Measurements from ENCODE around the gene LY86. TPM values are rescaled to one million over a fixed set of nuclear protein-coding genes. Genes with fewer than 3 reads are reported as not detected.

Gene LY86
- total RNA-seq, 2 experiments from 2014 or later = 1.3 to 2.1 TPM

- intact Hi-C loops (cut with DNase I, micrococcal nuclease) = loop anchor here in 1 of 2 experiments (10.0 kb wide), 1 partner anchor 64 kb away; no protein-coding TSS in a partner anchor
- no peaks in the 10 kb centered on the region for H3K36me3 Mint-ChIP-seq (ENCODE audit: low read depth)
- H3K27ac Mint-ChIP-seq = peak overlapping the region; percentile 95
- H3K4me1 Mint-ChIP-seq (ENCODE audit: low read depth) = peaks cover 89% of the 10 kb centered on the region
- H3K27ac ChIP-seq (ENCODE audit: low read depth in 1 of 2, low read length in 2 of 2) = no peak overlapping the region
- no peak for ATAC-seq (ENCODE audit: poor library complexity)
- H3K4me3 Mint-ChIP-seq = no peak overlapping the region
- no peaks in the 10 kb centered on the region for H3K9me3 ChIP-seq (ENCODE audit: control insufficient read depth in 1 of 2, insufficient read depth in 1 of 2, low read length in 2 of 2)
- H3K4me1 ChIP-seq (ENCODE audit: insufficient read depth, low read length) = peaks cover 46% of the 10 kb centered on the region
- CTCF ChIA-PET = no interaction called here
- H3K27me3 Mint-ChIP-seq = no peaks in the 10 kb centered on the region
- DNase-seq = no peak
- H3K36me3 ChIP-seq (ENCODE audit: insufficient read depth, low read length) = no peaks in the 10 kb centered on the region
- H3K9me3 Mint-ChIP-seq = no peaks in the 10 kb centered on the region
- TF ChIP-seq CTCF (IDR thresholded peaks at IDR 0.05) = no peak
- no peak overlapping the region for H3K4me3 ChIP-seq (ENCODE audit: low read length)
- H3K27me3 ChIP-seq (ENCODE audit: control insufficient read depth in 1 of 2, insufficient read depth in 2 of 2, low read length in 2 of 2) = no peaks in the 10 kb centered on the region
- POLR2A ChIA-PET = interaction anchor here (0.9 to 5.6 kb wide), 3 partner anchors 10 to 69 kb away, joined by 3 to 70 read pairs (median 3); no protein-coding TSS in a partner anchor
Observed at GRCh38 chr6:6590530-6590929, 2.0 kb downstream of the LY86 start.

- peaks cover 97% of the 10 kb centered on the region for H3K4me1 Mint-ChIP-seq (ENCODE audit: low read depth)
- H3K4me1 ChIP-seq (ENCODE audit: insufficient read depth, low read length) = peaks cover 58% of the 10 kb centered on the region
- H3K36me3 ChIP-seq (ENCODE audit: insufficient read depth, low read length) = no peaks in the 10 kb centered on the region
- H3K27me3 ChIP-seq (ENCODE audit: control insufficient read depth in 1 of 2, insufficient read depth in 2 of 2, low read length in 2 of 2) = no peaks in the 10 kb centered on the region
- peak in 3 of 14 experiments; percentile 25 to 67 (median 55) for DNase-seq
- no peaks in the 10 kb centered on the region for H3K36me3 Mint-ChIP-seq (ENCODE audit: low read depth)
- intact Hi-C loops (cut with DNase I, micrococcal nuclease) = loop anchor here in 1 of 2 experiments (10.0 kb wide), 1 partner anchor 63 kb away; no protein-coding TSS in a partner anchor
- no peak overlapping the region for H3K4me3 ChIP-seq (ENCODE audit: low read length)
- ChIA-PET CTCF (no interaction called here), POLR2A (interaction anchor here (1.1 kb wide), 1 partner anchor 18 kb away, joined by 4 read pairs; no protein-coding TSS in a partner anchor)
- H3K27ac Mint-ChIP-seq = peak overlapping the region; percentile 95
- H3K9me3 ChIP-seq (ENCODE audit: control insufficient read depth in 1 of 2, insufficient read depth in 1 of 2, low read length in 2 of 2) = no peaks in the 10 kb centered on the region
- H3K27ac ChIP-seq (ENCODE audit: low read depth in 1 of 2, low read length in 2 of 2) = peak overlapping the region in 1 of 2 donors; percentile 44
- no peaks in the 10 kb centered on the region for H3K27me3 Mint-ChIP-seq
- ATAC-seq (ENCODE audit: poor library complexity) = no peak
- no peaks in the 10 kb centered on the region for H3K9me3 Mint-ChIP-seq
- peak overlapping the region; percentile 9 for H3K4me3 Mint-ChIP-seq
- TF ChIP-seq CTCF (IDR thresholded peaks at IDR 0.05) = no peak
Observed at GRCh38 chr6:6591778-6592465, 3.4 kb downstream of the LY86 start.

GRCh38 chr6:6592826-6593475, 4.4 kb downstream of the LY86 start:
- Histone ChIP-seq H3K36me3 (ENCODE audit: insufficient read depth, low read length) (no peaks in the 10 kb centered on the region), H3K9me3 (ENCODE audit: control insufficient read depth in 1 of 2, insufficient read depth in 1 of 2, low read length in 2 of 2) (no peaks in the 10 kb centered on the region), H3K4me1 (ENCODE audit: insufficient read depth, low read length) (peaks cover 56% of the 10 kb centered on the region), H3K27ac (ENCODE audit: low read depth in 1 of 2, low read length in 2 of 2) (peak overlapping the region in 1 of 2 donors; percentile 44), H3K4me3 (ENCODE audit: low read length) (no peak overlapping the region), H3K27me3 (ENCODE audit: control insufficient read depth in 1 of 2, insufficient read depth in 2 of 2, low read length in 2 of 2) (no peaks in the 10 kb centered on the region)
- intact Hi-C loops (cut with DNase I, micrococcal nuclease) = loop anchor here in 1 of 2 experiments (10.0 kb wide), 1 partner anchor 62 kb away; no protein-coding TSS in a partner anchor
- H3K27ac Mint-ChIP-seq = peak overlapping the region; percentile 95
- H3K4me3 Mint-ChIP-seq = peak overlapping the region; percentile 26
- H3K36me3 Mint-ChIP-seq (ENCODE audit: low read depth) = no peaks in the 10 kb centered on the region
- CTCF ChIA-PET = no interaction called here
- ATAC-seq (ENCODE audit: poor library complexity) = no peak
- H3K4me1 Mint-ChIP-seq (ENCODE audit: low read depth) = peaks cover 90% of the 10 kb centered on the region
- no peaks in the 10 kb centered on the region for H3K9me3 Mint-ChIP-seq
- peak in 2 of 14 experiments; percentile 33 to 44 for DNase-seq
- no peaks in the 10 kb centered on the region for H3K27me3 Mint-ChIP-seq
- POLR2A ChIA-PET = interaction anchor here (0.9 to 2.3 kb wide), 5 partner anchors 16 to 66 kb away, joined by 3 to 11 read pairs (median 7); no protein-coding TSS in a partner anchor
- TF ChIP-seq CTCF (IDR thresholded peaks at IDR 0.05) = no peak
